Panc1 (cell line): ENCODE measurements around the gene DEAF1. TPM values are rescaled to one million over a fixed set of nuclear protein-coding genes. Genes with fewer than 3 reads are reported as not detected.

Experiments
- ATAC-seq: fragments of 200-7000 bp; cut with Tn5 transposase; 2 replicates; pipeline ENCODE4 v1.9.1; 2020; ENCODE audit warnings: mild to moderate bottlenecking, moderate library complexity
- BruUV-seq: library from RNA; stranded (reverse); fragments of 400-500 nt; replicated peaks from 2 replicates; lab custom pipeline; 2021; lab: Mats Ljungman, UMichigan
- CTCF ChIA-PET: fragments of 300-600 bp; sonication (Branson Sonifier 250); formaldehyde crosslinking; loops from one replicate; lab custom pipeline; 2022; ENCODE audit warnings: antibody characterized with exemption; lab: Charles Lee
- POLR2A ChIA-PET: fragments of 300-600 bp; sonication (Branson Sonifier 250); formaldehyde crosslinking; loops from one replicate; lab custom pipeline; 2022; ENCODE audit warnings: antibody characterized with exemption; lab: Charles Lee
- DNase-seq: peaks from one replicate; pipeline ENCODE4 v3.0.0-alpha.2; 2010; ENCODE audit warnings: low read depth, low spot score
- H3K27ac ChIP-seq: 2 replicates; pipeline ENCODE4 v1.5.1; 2011; ENCODE audit warnings: mild to moderate bottlenecking, low read length, inconsistent platforms
- H3K27me3 ChIP-seq: fragments of 200-500 bp; sonication (Bioruptor generic); 2 replicates; pipeline ENCODE4 v1.6.0; 2014; ENCODE audit warnings: low read length, inconsistent platforms; ENCODE audit not compliant: control insufficient read depth, insufficient read depth
- H3K36me3 ChIP-seq: fragments of 200-500 bp; sonication (Bioruptor generic); 2 replicates; pipeline ENCODE4 v1.5.1; 2014; ENCODE audit warnings: inconsistent platforms, mild to moderate bottlenecking, low read length, moderate library complexity; ENCODE audit not compliant: control insufficient read depth, insufficient read depth
- H3K4me1 ChIP-seq: 2 replicates; pipeline ENCODE4 v1.5.1; 2011; ENCODE audit warnings: inconsistent platforms, mild to moderate bottlenecking, low read length, moderate library complexity; ENCODE audit not compliant: control insufficient read depth, insufficient read depth
- H3K4me3 ChIP-seq, 2 experiments: 2 replicates each; pipeline ENCODE4 v1.5.1; 2011 to 2012; ENCODE audit warnings: low read depth in 2 of 2, low read length in 2 of 2, mild to moderate bottlenecking in 2 of 2, inconsistent platforms in 1 of 2, moderate library complexity in 1 of 2
- H3K9me3 ChIP-seq: fragments of 200-500 bp; sonication (Bioruptor generic); 2 replicates; pipeline ENCODE4 v1.5.1; 2014; ENCODE audit warnings: low read depth, mild to moderate bottlenecking, inconsistent platforms, low read length, moderate library complexity; ENCODE audit not compliant: control insufficient read depth, insufficient read depth
- POLR2AphosphoS5 ChIP-seq: IDR thresholded peaks from 2 replicates; pipeline ENCODE4 v1.6.1; 2012; ENCODE audit warnings: mild to moderate bottlenecking, low read depth, low read length, moderate library complexity
- SIN3A ChIP-seq: IDR thresholded peaks from 2 replicates; pipeline ENCODE4 v1.6.1; 2012; ENCODE audit warnings: low read depth, mild to moderate bottlenecking, low read length, moderate library complexity, borderline replicate concordance; ENCODE audit not compliant: insufficient read depth
- TCF7L2 ChIP-seq: IDR thresholded peaks from 2 replicates; pipeline ENCODE4 v1.6.1; 2011; ENCODE audit warnings: mild to moderate bottlenecking, low read depth, low read length, inconsistent platforms
- in situ Hi-C: cut with HindIII; loops from 2 replicates; pipeline ENCODE4 v1.10.0; 2016; ENCODE audit warnings: low sequenced_read_pairs, low pct_unique_long_range_greater_than_20kb
- intact Hi-C: fragments of 100-400 bp; cut with micrococcal nuclease; formaldehyde crosslinking; loops from one replicate; pipeline ENCODE4 v1.10.0; 2022; ENCODE audit not compliant: unreplicated experiment
- total RNA-seq: library from RNA; stranded (reverse); gene quantifications from one replicate; pipeline ENCODE4 v1.2.1, GENCODE V29; 2021; ENCODE audit not compliant: unreplicated experiment
- TF ChIP-seq, protein P1 (sequence below): fragments of 450-650 bp; IDR thresholded peaks from 2 replicates; pipeline ENCODE4 v1.5.1; 2017; ENCODE audit warnings: mild to moderate bottlenecking
- TF ChIP-seq, protein P2 (sequence below), 2 experiments: IDR thresholded peaks; 2 replicates each; pipeline ENCODE4 v1.6.1; 2011 to 2012; ENCODE audit warnings: low read depth in 2 of 2, control low read depth in 1 of 2, low read length in 1 of 2, mild to moderate bottlenecking in 1 of 2, moderate library complexity in 1 of 2; ENCODE audit not compliant: insufficient read depth in 1 of 2

DEAF1 gene
- total RNA-seq, 1 experiment from 2014 or later = 105 TPM

DNA sequence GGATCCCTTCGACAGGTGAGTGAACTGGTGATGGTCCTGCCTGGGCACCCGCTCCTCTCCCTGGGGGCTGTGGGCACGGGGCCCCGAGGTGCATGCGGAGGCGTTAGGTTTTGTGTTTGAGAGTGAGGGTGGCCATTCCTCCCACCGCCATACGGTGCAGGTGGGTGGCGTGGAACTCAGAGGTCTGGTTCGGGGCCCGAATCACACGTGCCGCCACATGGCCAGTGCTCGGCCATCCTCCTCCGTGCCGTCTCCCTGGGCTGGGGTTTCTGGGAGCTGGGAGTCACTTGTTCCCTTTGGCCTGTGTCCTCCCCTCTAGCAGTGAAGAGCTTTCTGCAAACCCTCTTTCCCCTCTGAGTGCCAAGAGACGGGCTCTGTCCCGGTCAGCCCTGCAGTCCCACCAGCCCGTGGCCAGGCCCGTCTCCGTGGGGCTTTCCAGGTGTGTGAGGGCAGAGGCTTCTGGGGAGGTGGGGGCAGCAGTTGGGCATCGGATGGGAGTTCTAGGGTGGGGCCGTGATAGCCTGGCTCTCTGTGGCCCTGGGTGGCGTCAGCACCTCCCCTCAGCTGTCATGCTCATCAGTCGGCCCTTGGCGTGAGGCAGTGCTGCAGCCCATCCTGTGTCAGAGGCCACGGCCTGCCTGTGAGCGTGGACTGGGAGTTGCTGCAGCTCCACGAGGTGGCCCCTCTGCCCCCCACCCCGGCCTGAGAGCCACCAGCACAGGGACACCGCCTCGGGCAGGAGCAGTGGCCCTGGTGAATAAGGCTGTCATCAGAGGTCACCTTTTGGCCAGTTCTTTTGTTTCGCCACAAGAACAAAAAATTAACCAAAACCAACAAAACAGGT is 89.5 kb downstream of the DEAF1 start:
- Histone ChIP-seq H3K9me3 (no peaks in the 10 kb centered on the region), H3K4me1 (no peaks in the 10 kb centered on the region), H3K27ac (no peak overlapping the region), H3K36me3 (peaks cover 24% of the 10 kb centered on the region), H3K4me3 (no peak overlapping the region), H3K27me3 (no peaks in the 10 kb centered on the region)
- intact Hi-C loops (no loop called here), in situ Hi-C loops (no loop called here)
- ChIA-PET POLR2A (no interaction called here), CTCF (no interaction called here)
- TF ChIP-seq TCF7L2 = no peak
- TF ChIP-seq POLR2AphosphoS5 = no peak
- no peak for TF ChIP-seq SIN3A
- ATAC-seq (no peak), DNase-seq (no peak)
- no TSS peak for BruUV-seq

DNA sequence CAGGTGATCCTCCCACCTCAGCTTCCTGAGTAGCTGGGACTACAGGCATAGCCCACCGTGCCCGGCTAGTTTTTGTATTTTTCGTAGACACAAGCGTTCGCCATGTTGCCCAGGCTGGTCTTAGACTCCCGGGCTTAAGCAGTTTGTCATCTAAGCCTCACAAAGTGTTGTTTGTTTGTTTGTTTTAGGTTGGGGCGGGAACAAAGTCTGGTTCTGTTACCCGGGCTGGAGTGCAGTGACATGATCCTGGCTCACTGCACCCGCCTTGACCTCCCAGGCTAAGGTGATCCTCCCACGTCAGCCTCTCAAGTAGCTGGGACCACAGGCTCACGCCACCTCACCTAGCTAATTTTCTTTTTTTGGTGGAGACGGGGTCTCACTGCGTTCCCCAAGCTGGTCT is 91.9 kb downstream of the DEAF1 start:
- TF ChIP-seq SIN3A (no peak), POLR2AphosphoS5 (no peak), TCF7L2 (no peak)
- TF ChIP-seq, protein P1, sequence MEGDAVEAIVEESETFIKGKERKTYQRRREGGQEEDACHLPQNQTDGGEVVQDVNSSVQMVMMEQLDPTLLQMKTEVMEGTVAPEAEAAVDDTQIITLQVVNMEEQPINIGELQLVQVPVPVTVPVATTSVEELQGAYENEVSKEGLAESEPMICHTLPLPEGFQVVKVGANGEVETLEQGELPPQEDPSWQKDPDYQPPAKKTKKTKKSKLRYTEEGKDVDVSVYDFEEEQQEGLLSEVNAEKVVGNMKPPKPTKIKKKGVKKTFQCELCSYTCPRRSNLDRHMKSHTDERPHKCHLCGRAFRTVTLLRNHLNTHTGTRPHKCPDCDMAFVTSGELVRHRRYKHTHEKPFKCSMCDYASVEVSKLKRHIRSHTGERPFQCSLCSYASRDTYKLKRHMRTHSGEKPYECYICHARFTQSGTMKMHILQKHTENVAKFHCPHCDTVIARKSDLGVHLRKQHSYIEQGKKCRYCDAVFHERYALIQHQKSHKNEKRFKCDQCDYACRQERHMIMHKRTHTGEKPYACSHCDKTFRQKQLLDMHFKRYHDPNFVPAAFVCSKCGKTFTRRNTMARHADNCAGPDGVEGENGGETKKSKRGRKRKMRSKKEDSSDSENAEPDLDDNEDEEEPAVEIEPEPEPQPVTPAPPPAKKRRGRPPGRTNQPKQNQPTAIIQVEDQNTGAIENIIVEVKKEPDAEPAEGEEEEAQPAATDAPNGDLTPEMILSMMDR = no peak
- TF ChIP-seq, protein P2, sequence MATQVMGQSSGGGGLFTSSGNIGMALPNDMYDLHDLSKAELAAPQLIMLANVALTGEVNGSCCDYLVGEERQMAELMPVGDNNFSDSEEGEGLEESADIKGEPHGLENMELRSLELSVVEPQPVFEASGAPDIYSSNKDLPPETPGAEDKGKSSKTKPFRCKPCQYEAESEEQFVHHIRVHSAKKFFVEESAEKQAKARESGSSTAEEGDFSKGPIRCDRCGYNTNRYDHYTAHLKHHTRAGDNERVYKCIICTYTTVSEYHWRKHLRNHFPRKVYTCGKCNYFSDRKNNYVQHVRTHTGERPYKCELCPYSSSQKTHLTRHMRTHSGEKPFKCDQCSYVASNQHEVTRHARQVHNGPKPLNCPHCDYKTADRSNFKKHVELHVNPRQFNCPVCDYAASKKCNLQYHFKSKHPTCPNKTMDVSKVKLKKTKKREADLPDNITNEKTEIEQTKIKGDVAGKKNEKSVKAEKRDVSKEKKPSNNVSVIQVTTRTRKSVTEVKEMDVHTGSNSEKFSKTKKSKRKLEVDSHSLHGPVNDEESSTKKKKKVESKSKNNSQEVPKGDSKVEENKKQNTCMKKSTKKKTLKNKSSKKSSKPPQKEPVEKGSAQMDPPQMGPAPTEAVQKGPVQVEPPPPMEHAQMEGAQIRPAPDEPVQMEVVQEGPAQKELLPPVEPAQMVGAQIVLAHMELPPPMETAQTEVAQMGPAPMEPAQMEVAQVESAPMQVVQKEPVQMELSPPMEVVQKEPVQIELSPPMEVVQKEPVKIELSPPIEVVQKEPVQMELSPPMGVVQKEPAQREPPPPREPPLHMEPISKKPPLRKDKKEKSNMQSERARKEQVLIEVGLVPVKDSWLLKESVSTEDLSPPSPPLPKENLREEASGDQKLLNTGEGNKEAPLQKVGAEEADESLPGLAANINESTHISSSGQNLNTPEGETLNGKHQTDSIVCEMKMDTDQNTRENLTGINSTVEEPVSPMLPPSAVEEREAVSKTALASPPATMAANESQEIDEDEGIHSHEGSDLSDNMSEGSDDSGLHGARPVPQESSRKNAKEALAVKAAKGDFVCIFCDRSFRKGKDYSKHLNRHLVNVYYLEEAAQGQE (IDR thresholded peaks at IDR 0.05; ENCODE audit: insufficient read depth in 1 of 2, low read depth in 2 of 2, low read length in 1 of 2) = no peak
- DNase-seq (no peak), ATAC-seq (no peak)
- no peak overlapping the region for H3K4me3 ChIP-seq
- H3K27ac ChIP-seq = no peak overlapping the region
- peaks cover 13% of the 10 kb centered on the region for H3K36me3 ChIP-seq
- H3K4me1 ChIP-seq = no peaks in the 10 kb centered on the region
- intact Hi-C loops (no loop called here), in situ Hi-C loops (no loop called here)
- CTCF ChIA-PET = interaction anchor here (0.7 kb wide), 1 partner anchor 73 kb away, joined by 3 read pairs; no protein-coding TSS in a partner anchor
- BruUV-seq = no TSS peak
- H3K27me3 ChIP-seq = no peaks in the 10 kb centered on the region
- H3K9me3 ChIP-seq = no peaks in the 10 kb centered on the region
- POLR2A ChIA-PET = no interaction called here
